Natural killer cell treated with Interleukin-12 subunit alpha and Interleukin-12 subunit beta and Interleukin-15 and Interleukin-18, amount 100 ng/mL, for 72 hours (primary cell): ENCODE data around the gene BTF3. TPM values are rescaled to one million over a fixed set of nuclear protein-coding genes. Genes with fewer than 3 reads are reported as not detected.
"Not testable (repeated sequence)": the region's sequence is repeated elsewhere in the genome, so short reads cannot be mapped to it uniquely, and the experiment has no call there.

Experiments used
- ATAC-seq, 2 donors: fragments of 150-1000 bp; cut with Tn5 transposase in 1 of 2; sonication (Bioruptor Pico), chemical (Tn5 transposase) in 1 of 2; 2 replicates each; pipeline ENCODE4 v1.10.0; 2021
- DNase-seq: peaks from one replicate; pipeline ENCODE4 v3.0.0; 2022; ENCODE audit warnings: low spot score
- H3K27ac Mint-ChIP-seq, 2 donors: 1 replicate in 1 of 2; 2 replicates in 1 of 2; pipeline ENCODE4 v1.8.0; 2022; ENCODE audit warnings: mixed read lengths in 2 of 2, mild to moderate bottlenecking in 1 of 2, moderate library complexity in 1 of 2
- H3K27me3 Mint-ChIP-seq, 2 donors: 1 replicate in 1 of 2; 2 replicates in 1 of 2; pipeline ENCODE4 v1.8.0; 2022; ENCODE audit warnings: mixed read lengths in 2 of 2
- H3K36me3 Mint-ChIP-seq: one replicate; pipeline ENCODE4 v1.8.0; 2022; ENCODE audit warnings: mixed read lengths
- H3K4me1 Mint-ChIP-seq, 2 donors: 1 replicate in 1 of 2; 2 replicates in 1 of 2; pipeline ENCODE4 v1.8.0; 2022; ENCODE audit warnings: low read depth in 2 of 2, mixed read lengths in 2 of 2, mild to moderate bottlenecking in 1 of 2
- H3K4me3 Mint-ChIP-seq: one replicate; pipeline ENCODE4 v1.8.0; 2022; ENCODE audit warnings: mixed read lengths
- H3K9me3 Mint-ChIP-seq: 2 replicates; pipeline ENCODE4 v1.8.0; 2022; ENCODE audit warnings: mixed read lengths
- total RNA-seq, 2 donors: library from RNA; stranded (reverse); gene quantifications; one replicate each; pipeline ENCODE4 v1.2.3, GENCODE V29; 2022

Gene BTF3
- total RNA-seq, 2 donors from 2014 or later, result 426 to 537 TPM

- no peak for ATAC-seq
- H3K4me3 Mint-ChIP-seq, result no peak overlapping the region
- H3K4me1 Mint-ChIP-seq, result peaks cover 0 to 4% of the 10 kb centered on the region in 2 donors
- H3K27ac Mint-ChIP-seq, result no peak overlapping the region
- H3K36me3 Mint-ChIP-seq, result no peaks in the 10 kb centered on the region
- peaks cover 22 to 31% of the 10 kb centered on the region in 2 donors for H3K27me3 Mint-ChIP-seq
- DNase-seq, result no peak
- H3K9me3 Mint-ChIP-seq, result no peaks in the 10 kb centered on the region
Observed at GRCh38 chr5:73493421-73493820, 4.8 kb upstream of the BTF3 start.

GRCh38 chr5:73494721-73495120 is 3.5 kb upstream of the BTF3 start:
- DNase-seq, result no peak
- Mint-ChIP-seq H3K4me3 (no peak overlapping the region), H3K4me1 (peaks cover 8 to 12% of the 10 kb centered on the region in 2 donors), H3K27me3 (peaks cover 20 to 31% of the 10 kb centered on the region in 2 donors), H3K27ac (no peak overlapping the region), H3K36me3 (peaks cover 9% of the 10 kb centered on the region), H3K9me3 (no peaks in the 10 kb centered on the region)
- ATAC-seq, result no peak

GRCh38 chr5:73495772-73496335 is 2.4 kb upstream of the BTF3 start:
- DNase-seq (no peak), ATAC-seq (no peak)
- H3K4me1 Mint-ChIP-seq, result peaks cover 18 to 19% of the 10 kb centered on the region in 2 donors
- no peaks in the 10 kb centered on the region for H3K9me3 Mint-ChIP-seq
- no peak overlapping the region for H3K4me3 Mint-ChIP-seq
- H3K27ac Mint-ChIP-seq, result no peak overlapping the region
- H3K36me3 Mint-ChIP-seq, result peaks cover 20% of the 10 kb centered on the region
- peaks cover 20 to 31% of the 10 kb centered on the region in 2 donors for H3K27me3 Mint-ChIP-seq

- Mint-ChIP-seq H3K27me3 (peaks cover 17 to 23% of the 10 kb centered on the region in 2 donors), H3K4me3 (peak overlapping the region; percentile 95), H3K4me1 (peaks cover 25 to 27% of the 10 kb centered on the region in 2 donors), H3K27ac (peak overlapping the region in 1 of 2 donors; percentile 98), H3K36me3 (peaks cover 28% of the 10 kb centered on the region), H3K9me3 (no peaks in the 10 kb centered on the region)
- no peak for DNase-seq
- no peak for ATAC-seq
Observed at GRCh38 chr5:73496984-73497457, 1.2 kb upstream of the BTF3 start.

GRCh38 chr5:73497497-73498056 is 665 bp upstream of the BTF3 start:
- H3K9me3 Mint-ChIP-seq, result no peaks in the 10 kb centered on the region
- ATAC-seq (no peak), DNase-seq (no peak)
- peak overlapping the region; percentile 97 to 98 for H3K27ac Mint-ChIP-seq
- H3K4me3 Mint-ChIP-seq, result peak overlapping the region; percentile 95
- H3K27me3 Mint-ChIP-seq, result peaks cover 15 to 17% of the 10 kb centered on the region in 2 donors
- H3K36me3 Mint-ChIP-seq, result peaks cover 32% of the 10 kb centered on the region
- peaks cover 27 to 28% of the 10 kb centered on the region in 2 donors for H3K4me1 Mint-ChIP-seq

- DNase-seq, result no peak
- Mint-ChIP-seq H3K4me1 (peaks cover 27 to 28% of the 10 kb centered on the region in 2 donors), H3K27ac (peak overlapping the region; percentile 97 to 98), H3K27me3 (peaks cover 3 to 5% of the 10 kb centered on the region in 2 donors), H3K36me3 (peaks cover 32% of the 10 kb centered on the region), H3K9me3 (no peaks in the 10 kb centered on the region), H3K4me3 (peak overlapping the region; percentile 95)
- no peak for ATAC-seq
Observed at GRCh38 chr5:73499187-73499586, 945 bp downstream of the BTF3 start.

GRCh38 chr5:73499756-73500155 is 1.5 kb downstream of the BTF3 start:
- ATAC-seq (no peak), DNase-seq (no peak)
- peaks cover 27 to 28% of the 10 kb centered on the region in 2 donors for H3K4me1 Mint-ChIP-seq
- peak overlapping the region; percentile 95 for H3K4me3 Mint-ChIP-seq
- peaks cover 0 to 3% of the 10 kb centered on the region in 2 donors for H3K27me3 Mint-ChIP-seq
- peaks cover 36% of the 10 kb centered on the region for H3K36me3 Mint-ChIP-seq
- peak overlapping the region; percentile 97 to 98 for H3K27ac Mint-ChIP-seq
- H3K9me3 Mint-ChIP-seq, result no peaks in the 10 kb centered on the region

- ATAC-seq, result no peak
- peaks cover 27 to 28% of the 10 kb centered on the region in 2 donors for H3K4me1 Mint-ChIP-seq
- H3K27ac Mint-ChIP-seq, result peak overlapping the region; percentile 6 to 97
- H3K36me3 Mint-ChIP-seq, result peaks cover 45% of the 10 kb centered on the region
- H3K27me3 Mint-ChIP-seq, result no peaks in the 10 kb centered on the region
- no peak for DNase-seq
- H3K9me3 Mint-ChIP-seq, result no peaks in the 10 kb centered on the region
- peak overlapping the region; percentile 95 for H3K4me3 Mint-ChIP-seq
Observed at GRCh38 chr5:73501406-73501805, 3.2 kb downstream of the BTF3 start.

GRCh38 chr5:73506459-73506955 is 8.3 kb downstream of the BTF3 start:
- Mint-ChIP-seq H3K4me3 (no peak overlapping the region), H3K4me1 (peaks cover 1 to 5% of the 10 kb centered on the region in 2 donors), H3K36me3 (peaks cover 19% of the 10 kb centered on the region), H3K27ac (no peak overlapping the region), H3K9me3 (no peaks in the 10 kb centered on the region), H3K27me3 (no peaks in the 10 kb centered on the region)
- no peak for DNase-seq
- ATAC-seq, result no peak

- Mint-ChIP-seq H3K36me3 (peaks cover 17% of the 10 kb centered on the region), H3K4me3 (no peak overlapping the region), H3K4me1 (peaks cover 0 to 4% of the 10 kb centered on the region in 2 donors), H3K27me3 (no peaks in the 10 kb centered on the region), H3K27ac (no peak overlapping the region), H3K9me3 (no peaks in the 10 kb centered on the region)
- ATAC-seq (no peak), DNase-seq (no peak)
Observed at GRCh38 chr5:73507062-73507461, 8.8 kb downstream of the BTF3 start.

- H3K27me3 Mint-ChIP-seq, DNase-seq, H3K9me3 Mint-ChIP-seq, H3K27ac Mint-ChIP-seq, H3K4me3 Mint-ChIP-seq, H3K4me1 Mint-ChIP-seq: not testable (repeated sequence)
- peaks cover 13% of the 10 kb centered on the region for H3K36me3 Mint-ChIP-seq
- peak in 1 of 2 donors; percentile 84 for ATAC-seq
Observed at GRCh38 chr5:73508521-73508920, 10.3 kb downstream of the BTF3 start.

GRCh38 chr5:73513996-73514395 is 15.8 kb downstream of the BTF3 start:
- H3K36me3 Mint-ChIP-seq, result no peaks in the 10 kb centered on the region
- no peak overlapping the region for H3K4me3 Mint-ChIP-seq
- no peak for DNase-seq
- ATAC-seq, result no peak
- no peak overlapping the region for H3K27ac Mint-ChIP-seq
- no peaks in the 10 kb centered on the region for H3K9me3 Mint-ChIP-seq
- no peaks in the 10 kb centered on the region for H3K27me3 Mint-ChIP-seq
- peaks cover 0 to 2% of the 10 kb centered on the region in 2 donors for H3K4me1 Mint-ChIP-seq

- no peak overlapping the region for H3K4me3 Mint-ChIP-seq
- no peaks in the 10 kb centered on the region for H3K9me3 Mint-ChIP-seq
- H3K4me1 Mint-ChIP-seq, result peaks cover 3 to 5% of the 10 kb centered on the region in 2 donors
- no peaks in the 10 kb centered on the region for H3K27me3 Mint-ChIP-seq
- DNase-seq (no peak), ATAC-seq (peak in 1 of 2 donors; percentile 24)
- no peaks in the 10 kb centered on the region for H3K36me3 Mint-ChIP-seq
- H3K27ac Mint-ChIP-seq, result no peak overlapping the region
Observed at GRCh38 chr5:73514418-73514817, 16.2 kb downstream of the BTF3 start.

GRCh38 chr5:73515232-73515631 is 17.0 kb downstream of the BTF3 start:
- ATAC-seq, result no peak

More at GRCh38 chr5:73515232-73515631, 17.0 kb downstream of the BTF3 start:
- Mint-ChIP-seq H3K9me3 (no peaks in the 10 kb centered on the region), H3K4me1 (peaks cover 8 to 9% of the 10 kb centered on the region in 2 donors), H3K4me3 (no peak overlapping the region), H3K36me3 (no peaks in the 10 kb centered on the region), H3K27me3 (no peaks in the 10 kb centered on the region), H3K27ac (no peak overlapping the region)
- no peak for DNase-seq
